ENCODE data around the gene EFHB. TPM values are rescaled to one million over a fixed set of nuclear protein-coding genes. Genes with fewer than 3 reads are reported as not detected.

Gene EFHB
- total RNA-seq, 1 donor from 2014 or later: 1.2 TPM

DNA sequence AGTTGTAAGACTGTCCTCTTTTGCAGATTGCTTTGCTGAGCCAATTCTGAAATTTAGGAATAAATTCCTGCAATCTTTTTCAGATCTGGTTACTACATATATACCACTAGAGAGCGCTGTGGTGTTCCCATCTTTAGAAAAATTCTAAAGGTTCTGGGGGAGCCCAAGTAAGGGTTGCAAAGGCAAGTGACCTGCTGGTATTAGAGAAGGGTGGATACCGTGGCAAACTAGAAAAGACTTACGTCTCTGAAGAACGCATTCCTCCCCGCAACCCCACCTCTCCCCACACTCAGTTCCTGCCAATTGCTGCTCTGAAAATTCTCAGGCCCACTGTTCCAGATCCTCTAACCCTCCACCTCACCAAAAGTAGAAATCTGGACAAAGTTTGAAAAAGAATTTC lies 48.5 kb downstream of the EFHB start:
- TF ChIP-seq EZH2 (IDR thresholded peaks at IDR 0.05; ENCODE audit: insufficient read depth, low read length): no peak
- TF ChIP-seq CTCF (IDR thresholded peaks at IDR 0.05; ENCODE audit: insufficient read depth, low read depth, low read length): peak; percentile 66
- Histone ChIP-seq H3K79me2 (ENCODE audit: insufficient read depth, low read length) (no peaks in the 10 kb centered on the region), H3K27me3 (ENCODE audit: insufficient read depth, low read length) (no peaks in the 10 kb centered on the region), H3K36me3 (ENCODE audit: insufficient read depth, low read length) (no peaks in the 10 kb centered on the region), H4K20me1 (ENCODE audit: insufficient read depth, low read length) (no peaks in the 10 kb centered on the region), H3K4me2 (ENCODE audit: low read length) (no peak overlapping the region), H2AFZ (ENCODE audit: low read depth, low read length) (no peak overlapping the region), H3K27ac (ENCODE audit: low read depth, low read length) (no peak overlapping the region), H3K9me3 (ENCODE audit: insufficient read depth, low read depth, low read length) (no peaks in the 10 kb centered on the region), H3K4me3 (ENCODE audit: insufficient read depth, low read depth, low read length) (no peak overlapping the region), H3K9ac (ENCODE audit: low read length) (no peak overlapping the region), H3K4me1 (ENCODE audit: insufficient read depth, low read length) (peaks cover 14% of the 10 kb centered on the region)
- Mint-ChIP-seq H3K27ac (ENCODE audit: unreplicated experiment) (no peak overlapping the region), H3K9me3 (ENCODE audit: unreplicated experiment) (no peaks in the 10 kb centered on the region), H3K27me3 (ENCODE audit: low read depth, unreplicated experiment) (no peaks in the 10 kb centered on the region), H3K4me3 (ENCODE audit: unreplicated experiment) (no peak overlapping the region), H3K4me1 (ENCODE audit: low read depth, unreplicated experiment) (peaks cover 13% of the 10 kb centered on the region), H3K36me3 (ENCODE audit: low read depth, unreplicated experiment) (no peaks in the 10 kb centered on the region)
- DNase-seq (ENCODE audit: low read depth) (peak; percentile 8), FAIRE-seq (no peak)

DNA sequence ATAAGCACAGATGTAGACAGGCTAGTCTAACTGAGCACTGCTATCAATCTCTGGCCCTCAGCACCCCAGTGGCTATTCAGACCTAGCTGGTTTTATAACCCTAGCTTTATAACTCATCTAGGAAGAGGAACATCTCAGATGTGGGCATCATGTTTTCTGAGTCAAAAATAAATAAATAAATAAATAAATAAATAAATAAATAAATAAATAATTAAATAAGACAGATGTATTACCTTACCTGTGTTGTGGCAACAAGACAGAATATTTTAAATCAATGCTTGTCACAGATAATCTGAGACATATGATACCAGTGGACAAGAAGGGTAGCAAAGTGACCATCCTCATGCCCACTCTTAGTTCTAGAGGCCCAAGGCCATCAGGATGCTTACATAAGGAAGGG lies 52.2 kb downstream of the EFHB start:
- Mint-ChIP-seq H3K4me3 (ENCODE audit: unreplicated experiment) (no peak overlapping the region), H3K36me3 (ENCODE audit: low read depth, unreplicated experiment) (no peaks in the 10 kb centered on the region), H3K4me1 (ENCODE audit: low read depth, unreplicated experiment) (peaks cover 2% of the 10 kb centered on the region), H3K27ac (ENCODE audit: unreplicated experiment) (no peak overlapping the region), H3K27me3 (ENCODE audit: low read depth, unreplicated experiment) (no peaks in the 10 kb centered on the region), H3K9me3 (ENCODE audit: unreplicated experiment) (no peaks in the 10 kb centered on the region)
- H4K20me1 ChIP-seq (ENCODE audit: insufficient read depth, low read length): no peaks in the 10 kb centered on the region
- H3K27me3 ChIP-seq (ENCODE audit: insufficient read depth, low read length): no peaks in the 10 kb centered on the region
- no peak for TF ChIP-seq EZH2 (IDR thresholded peaks at IDR 0.05; ENCODE audit: insufficient read depth, low read length)
- TF ChIP-seq CTCF (IDR thresholded peaks at IDR 0.05; ENCODE audit: insufficient read depth, low read depth, low read length): no peak
- H3K4me3 ChIP-seq (ENCODE audit: insufficient read depth, low read depth, low read length): no peak overlapping the region
- H3K27ac ChIP-seq (ENCODE audit: low read depth, low read length): no peak overlapping the region
- no peak overlapping the region for H3K9ac ChIP-seq (ENCODE audit: low read length)
- FAIRE-seq (no peak), DNase-seq (ENCODE audit: low read depth) (no peak)
- H3K4me1 ChIP-seq (ENCODE audit: insufficient read depth, low read length): no peaks in the 10 kb centered on the region
- H3K36me3 ChIP-seq (ENCODE audit: insufficient read depth, low read length): no peaks in the 10 kb centered on the region
- no peak overlapping the region for H2AFZ ChIP-seq (ENCODE audit: low read depth, low read length)
- no peaks in the 10 kb centered on the region for H3K79me2 ChIP-seq (ENCODE audit: insufficient read depth, low read length)
- H3K9me3 ChIP-seq (ENCODE audit: insufficient read depth, low read depth, low read length): no peaks in the 10 kb centered on the region
- no peak overlapping the region for H3K4me2 ChIP-seq (ENCODE audit: low read length)

DNA sequence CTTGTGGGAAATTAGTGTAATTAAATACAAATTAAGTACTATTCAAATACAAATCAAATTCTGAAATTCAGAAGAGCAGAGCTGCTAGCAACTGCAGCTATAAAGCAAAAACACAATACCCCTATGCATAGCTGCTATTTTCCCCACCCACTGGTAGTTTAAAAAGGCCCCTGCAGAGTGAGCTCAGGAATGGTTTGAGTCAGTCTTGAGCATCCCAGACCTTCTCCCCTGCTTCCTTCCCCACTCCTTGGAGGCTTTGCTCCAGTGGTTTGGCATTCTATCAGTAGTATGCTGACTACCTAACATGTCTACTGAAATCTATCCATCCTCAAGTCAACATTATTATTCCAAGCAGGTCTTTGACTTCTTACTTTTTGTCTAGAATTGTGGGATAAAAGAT lies 53.0 kb downstream of the EFHB start:
- peaks cover 2% of the 10 kb centered on the region for H3K4me1 Mint-ChIP-seq (ENCODE audit: low read depth, unreplicated experiment)
- FAIRE-seq (no peak), DNase-seq (ENCODE audit: low read depth) (no peak)
- H3K4me2 ChIP-seq (ENCODE audit: low read length): no peak overlapping the region
- no peak overlapping the region for H3K27ac Mint-ChIP-seq (ENCODE audit: unreplicated experiment)
- H3K4me3 Mint-ChIP-seq (ENCODE audit: unreplicated experiment): no peak overlapping the region
- H3K4me3 ChIP-seq (ENCODE audit: insufficient read depth, low read depth, low read length): no peak overlapping the region
- no peaks in the 10 kb centered on the region for H3K9me3 ChIP-seq (ENCODE audit: insufficient read depth, low read depth, low read length)
- no peaks in the 10 kb centered on the region for H4K20me1 ChIP-seq (ENCODE audit: insufficient read depth, low read length)
- no peak overlapping the region for H3K27ac ChIP-seq (ENCODE audit: low read depth, low read length)
- no peak for TF ChIP-seq EZH2 (IDR thresholded peaks at IDR 0.05; ENCODE audit: insufficient read depth, low read length)
- TF ChIP-seq CTCF (IDR thresholded peaks at IDR 0.05; ENCODE audit: insufficient read depth, low read depth, low read length): no peak
- H3K36me3 Mint-ChIP-seq (ENCODE audit: low read depth, unreplicated experiment): no peaks in the 10 kb centered on the region
- H3K9ac ChIP-seq (ENCODE audit: low read length): no peak overlapping the region
- no peak overlapping the region for H2AFZ ChIP-seq (ENCODE audit: low read depth, low read length)
- no peaks in the 10 kb centered on the region for H3K27me3 Mint-ChIP-seq (ENCODE audit: low read depth, unreplicated experiment)
- no peaks in the 10 kb centered on the region for H3K9me3 Mint-ChIP-seq (ENCODE audit: unreplicated experiment)
- no peaks in the 10 kb centered on the region for H3K79me2 ChIP-seq (ENCODE audit: insufficient read depth, low read length)
- no peaks in the 10 kb centered on the region for H3K27me3 ChIP-seq (ENCODE audit: insufficient read depth, low read length)
- no peaks in the 10 kb centered on the region for H3K4me1 ChIP-seq (ENCODE audit: insufficient read depth, low read length)
- H3K36me3 ChIP-seq (ENCODE audit: insufficient read depth, low read length): no peaks in the 10 kb centered on the region
